Esophagus muscularis mucosa (tissue), 3 donors: ENCODE data around the gene NBL1.

ENCODE experiments used
- POLR2A ChIP-seq: fragments of 450-650 bp; IDR thresholded peaks from one replicate; pipeline ENCODE4 v1.6.1; 2017; ENCODE audit warnings: antibody characterized with exemption, moderate library complexity, mild to moderate bottlenecking, low read depth
- TF ChIP-seq, protein P1 (sequence below), 3 experiments: fragments of 200-600 bp in 2 of 3; fragments of 450-650 bp in 1 of 3; sonication (generic) in 2 of 3; IDR thresholded peaks; one replicate each; pipeline ENCODE4 v1.5.1; 2017 to 2019; ENCODE audit warnings: antibody characterized with exemption in 3 of 3, mild to moderate bottlenecking in 2 of 3, moderate library complexity in 1 of 3

DNA sequence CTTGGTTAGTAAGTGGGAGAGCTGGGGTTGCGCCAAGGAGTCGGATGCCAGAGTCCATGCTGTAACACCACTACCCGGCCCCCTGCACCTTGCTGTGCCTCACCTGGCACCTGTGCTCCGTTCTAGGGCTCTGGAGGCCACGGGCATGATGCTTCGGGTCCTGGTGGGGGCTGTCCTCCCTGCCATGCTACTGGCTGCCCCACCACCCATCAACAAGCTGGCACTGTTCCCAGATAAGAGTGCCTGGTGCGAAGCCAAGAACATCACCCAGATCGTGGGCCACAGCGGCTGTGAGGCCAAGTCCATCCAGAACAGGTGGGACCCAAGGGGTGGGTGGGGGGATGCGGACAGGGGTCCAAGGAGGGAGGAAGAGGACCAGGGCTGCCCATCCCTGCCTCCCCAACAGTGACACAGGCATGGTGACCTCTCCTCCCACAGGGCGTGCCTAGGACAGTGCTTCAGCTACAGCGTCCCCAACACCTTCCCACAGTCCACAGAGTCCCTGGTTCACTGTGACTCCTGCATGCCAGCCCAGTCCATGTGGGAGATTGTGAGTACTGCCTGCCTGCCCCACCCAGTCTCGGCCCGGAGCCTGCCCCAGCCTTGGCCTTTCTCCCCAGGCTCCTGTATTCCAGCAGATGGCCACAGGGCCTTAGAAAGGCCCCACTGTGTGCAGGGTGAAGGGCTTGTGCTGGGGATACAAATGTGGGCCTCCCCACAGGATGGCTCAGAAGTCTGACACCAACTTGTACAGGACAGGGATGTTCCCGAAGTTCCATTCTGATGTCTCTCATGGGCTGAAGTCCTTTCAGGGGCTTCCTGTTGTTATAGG is 11.0 kb downstream of the NBL1 start:
- TF ChIP-seq, protein P1, sequence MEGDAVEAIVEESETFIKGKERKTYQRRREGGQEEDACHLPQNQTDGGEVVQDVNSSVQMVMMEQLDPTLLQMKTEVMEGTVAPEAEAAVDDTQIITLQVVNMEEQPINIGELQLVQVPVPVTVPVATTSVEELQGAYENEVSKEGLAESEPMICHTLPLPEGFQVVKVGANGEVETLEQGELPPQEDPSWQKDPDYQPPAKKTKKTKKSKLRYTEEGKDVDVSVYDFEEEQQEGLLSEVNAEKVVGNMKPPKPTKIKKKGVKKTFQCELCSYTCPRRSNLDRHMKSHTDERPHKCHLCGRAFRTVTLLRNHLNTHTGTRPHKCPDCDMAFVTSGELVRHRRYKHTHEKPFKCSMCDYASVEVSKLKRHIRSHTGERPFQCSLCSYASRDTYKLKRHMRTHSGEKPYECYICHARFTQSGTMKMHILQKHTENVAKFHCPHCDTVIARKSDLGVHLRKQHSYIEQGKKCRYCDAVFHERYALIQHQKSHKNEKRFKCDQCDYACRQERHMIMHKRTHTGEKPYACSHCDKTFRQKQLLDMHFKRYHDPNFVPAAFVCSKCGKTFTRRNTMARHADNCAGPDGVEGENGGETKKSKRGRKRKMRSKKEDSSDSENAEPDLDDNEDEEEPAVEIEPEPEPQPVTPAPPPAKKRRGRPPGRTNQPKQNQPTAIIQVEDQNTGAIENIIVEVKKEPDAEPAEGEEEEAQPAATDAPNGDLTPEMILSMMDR (IDR thresholded peaks at IDR 0.05), result no peak
- no peak for TF ChIP-seq POLR2A
